CD4-positive, alpha-beta T cell (primary cell): Measurements from ENCODE around the gene IL6R. TPM values are rescaled to one million over a fixed set of nuclear protein-coding genes. Genes with fewer than 3 reads are reported as not detected.
A peak's percentile ranks its signal among the peaks of the same experiment; 100 is the strongest.

Source experiments
- ATAC-seq: fragments of 200-7000 bp; cut with Tn5 transposase; one replicate; pipeline ENCODE4 v1.10.0; 2022; ENCODE audit warnings: mild to moderate bottlenecking; ENCODE audit not compliant: poor library complexity
- CTCF ChIA-PET: fragments of 350-600 bp; sonication (Branson Sonifier 250); formaldehyde crosslinking; loops from one replicate; lab custom pipeline; 2021; ENCODE audit warnings: antibody characterized with exemption, inconsistent platforms; lab: Charles Lee
- POLR2A ChIA-PET: fragments of 350-600 bp; sonication (Branson Sonifier 250); formaldehyde crosslinking; loops from one replicate; lab custom pipeline; 2021; ENCODE audit warnings: antibody characterized with exemption, inconsistent platforms; lab: Charles Lee
- DNase-seq, 14 experiments: peaks; one replicate each; pipeline ENCODE4 v3.0.0-alpha.2; 2013 to 2020; ENCODE audit warnings: mixed read lengths in 2 of 14
- H3K27ac ChIP-seq, 2 donors: one replicate each; pipeline versions ENCODE4 v1.5.1 to v1.7.0; 2013; ENCODE audit warnings: low read length in 2 of 2, low read depth in 1 of 2, mild to moderate bottlenecking in 1 of 2
- H3K27me3 ChIP-seq, 2 experiments: 1 replicate in 1 of 2; 2 replicates in 1 of 2; pipeline versions ENCODE4 v1.6.1 to v1.7.0; 2013; ENCODE audit warnings: low read length in 2 of 2, control low read depth in 1 of 2, mild to moderate bottlenecking in 1 of 2, moderate library complexity in 1 of 2; ENCODE audit not compliant: insufficient read depth in 2 of 2, control insufficient read depth in 1 of 2
- H3K36me3 ChIP-seq: one replicate; pipeline ENCODE4 v1.6.1; 2013; ENCODE audit warnings: low read length, control low read depth; ENCODE audit not compliant: insufficient read depth
- H3K4me1 ChIP-seq: one replicate; pipeline ENCODE4 v1.6.1; 2013; ENCODE audit warnings: low read length, control low read depth; ENCODE audit not compliant: insufficient read depth
- H3K4me3 ChIP-seq: one replicate; pipeline ENCODE4 v1.5.1; 2013; ENCODE audit warnings: mild to moderate bottlenecking, low read length, moderate library complexity
- H3K9me3 ChIP-seq, 2 experiments: 1 replicate in 1 of 2; 2 replicates in 1 of 2; pipeline versions ENCODE4 v1.6.1 to v1.7.0; 2013; ENCODE audit warnings: low read length in 2 of 2, mild to moderate bottlenecking in 2 of 2, control low read depth in 1 of 2, moderate library complexity in 1 of 2; ENCODE audit not compliant: control insufficient read depth in 1 of 2, insufficient read depth in 1 of 2
- H3K27ac Mint-ChIP-seq: one replicate; pipeline ENCODE4 v1.8.0; 2020; ENCODE audit warnings: mixed read lengths
- H3K27me3 Mint-ChIP-seq: one replicate; pipeline ENCODE4 v1.8.0; 2021; ENCODE audit warnings: mixed read lengths
- H3K36me3 Mint-ChIP-seq: one replicate; pipeline ENCODE4 v1.8.0; 2021; ENCODE audit warnings: low read depth, mixed read lengths
- H3K4me1 Mint-ChIP-seq: one replicate; pipeline ENCODE4 v1.8.0; 2021; ENCODE audit warnings: low read depth, mixed read lengths
- H3K4me3 Mint-ChIP-seq: one replicate; pipeline ENCODE4 v1.8.0; 2020; ENCODE audit warnings: mild to moderate bottlenecking, mixed read lengths
- H3K9me3 Mint-ChIP-seq: one replicate; pipeline ENCODE4 v1.8.0; 2020; ENCODE audit warnings: mixed read lengths
- CTCF ChIP-seq: fragments of 200-600 bp; IDR thresholded peaks from one replicate; pipeline ENCODE4 v1.8.0; 2022; ENCODE audit warnings: antibody characterized with exemption, mild to moderate bottlenecking
- intact Hi-C, 2 experiments: fragments of 100-400 bp; cut with DNase I in 1 of 2; cut with micrococcal nuclease in 1 of 2; formaldehyde crosslinking; loops; one replicate each; pipeline versions ENCODE4 v1.15.1 to v1.9.0; 2023 to 2025; cut with DNase I, micrococcal nuclease
- total RNA-seq, 174 experiments: library from RNA in 2 of 174; stranded (reverse) in 2 of 174; gene quantifications; one replicate each; pipeline ENCODE4 v1.2.3 and lab custom pipeline; 2021 to 2026

IL6R gene
- total RNA-seq, 2 experiments from 2014 or later: 31.7 to 35.0 TPM

- Histone ChIP-seq H3K9me3 (no peaks in the 10 kb centered on the region), H3K27me3 (no peaks in the 10 kb centered on the region), H3K36me3 (peaks cover 68% of the 10 kb centered on the region), H3K4me3 (no peak overlapping the region), H3K4me1 (peaks cover 79% of the 10 kb centered on the region), H3K27ac (peak overlapping the region in 1 of 2 donors; percentile 21)
- ChIA-PET POLR2A (interaction anchor here (0.8 to 3.9 kb wide), 3 partner anchors 10 to 36 kb away, joined by 3 to 15 read pairs (median 4); no protein-coding TSS in a partner anchor), CTCF (no interaction called here)
- intact Hi-C loops: no loop called here
- TF ChIP-seq CTCF: no peak
- Mint-ChIP-seq H3K36me3 (peaks cover 80% of the 10 kb centered on the region), H3K4me1 (peaks cover 69% of the 10 kb centered on the region), H3K27ac (peak overlapping the region; percentile 88), H3K4me3 (no peak overlapping the region), H3K27me3 (no peaks in the 10 kb centered on the region), H3K9me3 (no peaks in the 10 kb centered on the region)
- ATAC-seq (no peak), DNase-seq (no peak)
Measured at GRCh38 chr1:154429841-154430611, 24.9 kb downstream of the IL6R start.

GRCh38 chr1:154430903-154431302 lies 25.8 kb downstream of the IL6R start:
- Mint-ChIP-seq H3K27me3 (no peaks in the 10 kb centered on the region), H3K27ac (peak overlapping the region; percentile 88), H3K4me3 (no peak overlapping the region), H3K4me1 (peaks cover 61% of the 10 kb centered on the region), H3K36me3 (peaks cover 87% of the 10 kb centered on the region), H3K9me3 (no peaks in the 10 kb centered on the region)
- Histone ChIP-seq H3K4me1 (peaks cover 70% of the 10 kb centered on the region), H3K9me3 (no peaks in the 10 kb centered on the region), H3K27ac (peak overlapping the region in 1 of 2 donors; percentile 21), H3K4me3 (no peak overlapping the region), H3K27me3 (no peaks in the 10 kb centered on the region), H3K36me3 (peaks cover 72% of the 10 kb centered on the region)
- no peak for DNase-seq
- no peak for ATAC-seq
- ChIA-PET POLR2A (interaction anchor here (0.8 to 3.9 kb wide), 3 partner anchors 11 to 35 kb away, joined by 3 to 15 read pairs (median 4); no protein-coding TSS in a partner anchor), CTCF (no interaction called here)
- intact Hi-C loops: no loop called here
- TF ChIP-seq CTCF: no peak

- H3K36me3 ChIP-seq: peaks cover 80% of the 10 kb centered on the region
- no peak overlapping the region for H3K4me3 Mint-ChIP-seq
- DNase-seq: peak in 5 of 14 experiments; percentile 28 to 79 (median 54)
- H3K27me3 Mint-ChIP-seq: no peaks in the 10 kb centered on the region
- peak; percentile 60 for ATAC-seq
- ChIA-PET CTCF (interaction anchor here (1.0 kb wide), 1 partner anchor 48 kb away, joined by 3 read pairs; no protein-coding TSS in a partner anchor), POLR2A (interaction anchor here (1.4 to 3.9 kb wide), 3 partner anchors 12 to 34 kb away, joined by 4 to 15 read pairs (median 4); no protein-coding TSS in a partner anchor)
- H3K27me3 ChIP-seq: no peaks in the 10 kb centered on the region
- H3K27ac ChIP-seq: no peak overlapping the region
- TF ChIP-seq CTCF: no peak
- H3K9me3 ChIP-seq: no peaks in the 10 kb centered on the region
- no peaks in the 10 kb centered on the region for H3K9me3 Mint-ChIP-seq
- peaks cover 66% of the 10 kb centered on the region for H3K4me1 ChIP-seq
- no peak overlapping the region for H3K4me3 ChIP-seq
- peaks cover 54% of the 10 kb centered on the region for H3K4me1 Mint-ChIP-seq
- intact Hi-C loops: no loop called here
- peak overlapping the region; percentile 88 for H3K27ac Mint-ChIP-seq
- peaks cover 90% of the 10 kb centered on the region for H3K36me3 Mint-ChIP-seq
Measured at GRCh38 chr1:154431586-154432373, 26.6 kb downstream of the IL6R start.
